Neural cell (in vitro differentiated cells): ENCODE measurements around the gene KCTD16. TPM values are rescaled to one million over a fixed set of nuclear protein-coding genes. Genes with fewer than 3 reads are reported as not detected.

Source experiments
- H2AFZ ChIP-seq: fragments of 200-600, 300-800 bp; sonication (generic), shearing (Covaris generic); 2 replicates; pipeline ENCODE4 v1.6.0; 2014; ENCODE audit warnings: low read depth, mild to moderate bottlenecking, antibody characterized with exemption, low read length, moderate library complexity
- H3F3A ChIP-seq: fragments of 200-600 bp; shearing (Covaris generic); 2 replicates; pipeline ENCODE4 v1.6.1; 2016; ENCODE audit warnings: mild to moderate bottlenecking, moderate library complexity, mixed read lengths, antibody characterized with exemption, low read length; ENCODE audit not compliant: insufficient read depth, poor library complexity, severe bottlenecking
- H3K27ac ChIP-seq: fragments of 200-600, 300-800 bp; sonication (generic), shearing (Covaris generic); 2 replicates; pipeline ENCODE4 v1.5.1; 2014; ENCODE audit warnings: mild to moderate bottlenecking, low read length, moderate library complexity
- H3K27me3 ChIP-seq: fragments of 300-800, 200-600 bp; sonication (generic), shearing (Covaris generic); 2 replicates; pipeline ENCODE4 v1.6.0; 2014; ENCODE audit warnings: mild to moderate bottlenecking, low read depth, low read length, moderate library complexity; ENCODE audit not compliant: insufficient read depth
- H3K36me3 ChIP-seq: fragments of 300-800, 200-600 bp; sonication (generic), shearing (Covaris generic); 2 replicates; pipeline ENCODE4 v1.5.1; 2014; ENCODE audit warnings: mild to moderate bottlenecking, antibody characterized with exemption, low read length, moderate library complexity; ENCODE audit not compliant: insufficient read depth
- H3K4me2 ChIP-seq: fragments of 300-800, 200-600 bp; sonication (generic), shearing (Covaris generic); 2 replicates; pipeline ENCODE4 v1.6.0; 2014; ENCODE audit warnings: mild to moderate bottlenecking, low read length
- H3K4me3 ChIP-seq: fragments of 300-800, 200-600 bp; sonication (generic), shearing (Covaris generic); 2 replicates; pipeline ENCODE4 v1.5.1; 2014; ENCODE audit warnings: mild to moderate bottlenecking, low read length, moderate library complexity
- H3K79me2 ChIP-seq: fragments of 200-600 bp; shearing (Covaris generic); replicated peaks from 2 replicates; pipeline ENCODE4 v1.6.0; 2014; ENCODE audit warnings: mild to moderate bottlenecking, low read length, moderate library complexity; ENCODE audit not compliant: insufficient read depth
- H3K9ac ChIP-seq: fragments of 300-800, 200-600 bp; sonication (generic), shearing (Covaris generic); 2 replicates; pipeline ENCODE4 v1.6.1; 2016; ENCODE audit warnings: mild to moderate bottlenecking, low read length, mixed read lengths
- H3K9me2 ChIP-seq: fragments of 200-600 bp; shearing (Covaris generic); 2 replicates; pipeline ENCODE4 v1.6.1; 2016; ENCODE audit warnings: mild to moderate bottlenecking, low read length, mixed read lengths; ENCODE audit not compliant: insufficient read depth
- H3K9me3 ChIP-seq: fragments of 200-600, 300-800 bp; sonication (generic), shearing (Covaris generic); 2 replicates; pipeline ENCODE4 v1.6.1; 2016; ENCODE audit warnings: mild to moderate bottlenecking, mixed run types, low read length, moderate library complexity, mixed read lengths
- H4K20me1 ChIP-seq: fragments of 200-600 bp; shearing (Covaris generic); 2 replicates; pipeline ENCODE4 v1.6.1; 2016; ENCODE audit warnings: mild to moderate bottlenecking, mixed run types; ENCODE audit not compliant: insufficient read depth
- CTCF ChIP-seq: fragments of 450-650 bp; IDR thresholded peaks from 2 replicates; pipeline ENCODE4 v1.5.1; 2014; ENCODE audit warnings: antibody characterized with exemption, mild to moderate bottlenecking, moderate library complexity; ENCODE audit not compliant: poor library complexity, severe bottlenecking
- EP300 ChIP-seq: fragments of 450-650 bp; conservative IDR thresholded peaks from 2 replicates; pipeline ENCODE4 v1.6.1; 2014; ENCODE audit warnings: antibody characterized with exemption, mild to moderate bottlenecking, moderate library complexity; ENCODE audit not compliant: poor library complexity, severe bottlenecking
- EZH2 ChIP-seq: fragments of 200-600, 300-800 bp; shearing (Covaris generic), sonication (generic); IDR thresholded peaks from 2 replicates; pipeline ENCODE4 v1.6.1; 2014; ENCODE audit warnings: antibody characterized with exemption, low read length, borderline replicate concordance, mild to moderate bottlenecking; ENCODE audit not compliant: insufficient read depth, poor library complexity, severe bottlenecking
- MXI1 ChIP-seq: fragments of 450-650 bp; conservative IDR thresholded peaks from 2 replicates; pipeline ENCODE4 v1.6.1; 2014; ENCODE audit warnings: antibody characterized with exemption, mild to moderate bottlenecking; ENCODE audit not compliant: poor library complexity, severe bottlenecking
- POLR2AphosphoS5 ChIP-seq: IDR thresholded peaks from 2 replicates; pipeline ENCODE4 v1.6.1; 2012
- RAD21 ChIP-seq: fragments of 450-650 bp; conservative IDR thresholded peaks from 2 replicates; pipeline ENCODE4 v1.6.1; 2014; ENCODE audit warnings: antibody characterized with exemption, mild to moderate bottlenecking, moderate library complexity
- REST ChIP-seq: IDR thresholded peaks from 2 replicates; pipeline ENCODE4 v1.6.1; 2012; ENCODE audit warnings: borderline replicate concordance
- SMC3 ChIP-seq: fragments of 450-650 bp; conservative IDR thresholded peaks from 2 replicates; pipeline ENCODE4 v1.6.1; 2014; ENCODE audit warnings: antibody characterized with exemption, mild to moderate bottlenecking, moderate library complexity; ENCODE audit not compliant: poor library complexity
- TAF1 ChIP-seq: IDR thresholded peaks from 2 replicates; pipeline ENCODE4 v1.6.1; 2012; ENCODE audit warnings: low read depth
- polyA plus RNA-seq: library from polyadenylated mRNA; depleted of rRNA; stranded (reverse); fragments of >200 nt; gene quantifications from 2 replicates; pipeline ENCODE4 v1.2.3, GENCODE V29; 2014

Gene KCTD16
- polyA plus RNA-seq, 1 donor from 2014 or later = 7.1 TPM

- no peak overlapping the region for H3K4me2 ChIP-seq
- no peaks in the 10 kb centered on the region for H3K27me3 ChIP-seq
- no peak overlapping the region for H2AFZ ChIP-seq
- no peaks in the 10 kb centered on the region for H3K36me3 ChIP-seq
- H3K9ac ChIP-seq = no peak overlapping the region
- no peaks in the 10 kb centered on the region for H3K9me2 ChIP-seq
- no peak overlapping the region for H3K27ac ChIP-seq
- H3K4me3 ChIP-seq = no peak overlapping the region
- no peaks in the 10 kb centered on the region for H3F3A ChIP-seq
- H4K20me1 ChIP-seq = no peaks in the 10 kb centered on the region
- no peaks in the 10 kb centered on the region for H3K79me2 ChIP-seq
- no peak for TF ChIP-seq POLR2AphosphoS5
- TF ChIP-seq EP300 = no peak
- no peak for TF ChIP-seq CTCF
- no peak for TF ChIP-seq SMC3
- TF ChIP-seq REST = no peak
- TF ChIP-seq TAF1 = no peak
- TF ChIP-seq RAD21 = no peak
- TF ChIP-seq EZH2 = no peak
- TF ChIP-seq MXI1 = no peak
- no peaks in the 10 kb centered on the region for H3K9me3 ChIP-seq
Measured at GRCh38 chr5:144427866-144428265, 257.2 kb downstream of the KCTD16 start.

GRCh38 chr5:144428326-144428725 lies 257.7 kb downstream of the KCTD16 start:
- no peak overlapping the region for H3K4me2 ChIP-seq
- no peak overlapping the region for H3K9ac ChIP-seq
- H3K79me2 ChIP-seq = no peaks in the 10 kb centered on the region
- TF ChIP-seq RAD21 (no peak), REST (no peak)
- no peaks in the 10 kb centered on the region for H3K9me2 ChIP-seq
- no peaks in the 10 kb centered on the region for H3F3A ChIP-seq
- H2AFZ ChIP-seq = no peak overlapping the region
- H3K27ac ChIP-seq = no peak overlapping the region
- no peaks in the 10 kb centered on the region for H3K9me3 ChIP-seq
- H3K27me3 ChIP-seq = no peaks in the 10 kb centered on the region
- H3K36me3 ChIP-seq = no peaks in the 10 kb centered on the region
- no peaks in the 10 kb centered on the region for H4K20me1 ChIP-seq
- H3K4me3 ChIP-seq = no peak overlapping the region
